C4-2B (cell line): ENCODE data around the gene AHSG.

ENCODE experiments used
- H3K27ac ChIP-seq: fragments of 450-650 bp; 2 replicates; pipeline ENCODE4 v1.5.1; 2017
- ZFX ChIP-seq: fragments of 450-650 bp; IDR thresholded peaks from 2 replicates; pipeline ENCODE4 v1.6.1; 2017
- TF ChIP-seq, protein P1 (sequence below): fragments of 450-650 bp; conservative IDR thresholded peaks from 2 replicates; pipeline ENCODE4 v1.5.1; 2017; ENCODE audit warnings: mild to moderate bottlenecking

AHSG gene

DNA sequence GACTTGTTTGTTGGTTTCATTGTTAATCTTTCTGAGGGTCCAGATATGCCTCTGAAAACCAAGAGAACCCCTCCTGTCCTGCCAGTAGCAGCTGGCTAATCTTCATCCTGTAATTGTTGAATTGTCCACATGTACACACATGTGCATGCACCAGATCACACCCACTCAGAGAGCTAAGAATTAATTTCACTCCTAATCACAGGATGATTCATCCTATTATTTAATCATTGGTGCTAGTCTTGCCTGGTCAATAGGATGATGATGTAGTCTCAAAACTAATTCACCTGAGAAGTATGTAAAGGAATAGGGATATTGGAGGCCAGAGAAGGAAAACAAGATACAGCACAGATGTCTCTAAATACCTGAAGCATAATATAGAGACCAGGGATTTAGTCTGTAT is 7.8 kb upstream of the AHSG start:
- H3K27ac ChIP-seq: no peak overlapping the region
- TF ChIP-seq ZFX: no peak
- TF ChIP-seq, protein P1, sequence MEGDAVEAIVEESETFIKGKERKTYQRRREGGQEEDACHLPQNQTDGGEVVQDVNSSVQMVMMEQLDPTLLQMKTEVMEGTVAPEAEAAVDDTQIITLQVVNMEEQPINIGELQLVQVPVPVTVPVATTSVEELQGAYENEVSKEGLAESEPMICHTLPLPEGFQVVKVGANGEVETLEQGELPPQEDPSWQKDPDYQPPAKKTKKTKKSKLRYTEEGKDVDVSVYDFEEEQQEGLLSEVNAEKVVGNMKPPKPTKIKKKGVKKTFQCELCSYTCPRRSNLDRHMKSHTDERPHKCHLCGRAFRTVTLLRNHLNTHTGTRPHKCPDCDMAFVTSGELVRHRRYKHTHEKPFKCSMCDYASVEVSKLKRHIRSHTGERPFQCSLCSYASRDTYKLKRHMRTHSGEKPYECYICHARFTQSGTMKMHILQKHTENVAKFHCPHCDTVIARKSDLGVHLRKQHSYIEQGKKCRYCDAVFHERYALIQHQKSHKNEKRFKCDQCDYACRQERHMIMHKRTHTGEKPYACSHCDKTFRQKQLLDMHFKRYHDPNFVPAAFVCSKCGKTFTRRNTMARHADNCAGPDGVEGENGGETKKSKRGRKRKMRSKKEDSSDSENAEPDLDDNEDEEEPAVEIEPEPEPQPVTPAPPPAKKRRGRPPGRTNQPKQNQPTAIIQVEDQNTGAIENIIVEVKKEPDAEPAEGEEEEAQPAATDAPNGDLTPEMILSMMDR: no peak

GRCh38 chr3:186605561-186606545 is 7.0 kb upstream of the AHSG start:
- H3K27ac ChIP-seq: no peak overlapping the region
- TF ChIP-seq ZFX: no peak
- TF ChIP-seq, protein P1: no peak

GRCh38 chr3:186608624-186609215 is 4.1 kb upstream of the AHSG start:
- TF ChIP-seq, protein P1: no peak
- TF ChIP-seq ZFX: no peak
- no peak overlapping the region for H3K27ac ChIP-seq

GRCh38 chr3:186609247-186609868 is 3.5 kb upstream of the AHSG start:
- no peak overlapping the region for H3K27ac ChIP-seq
- TF ChIP-seq, protein P1: peak; percentile 40
- no peak for TF ChIP-seq ZFX

GRCh38 chr3:186612065-186612464 is 795 bp upstream of the AHSG start:
- TF ChIP-seq, protein P1: no peak
- TF ChIP-seq ZFX: no peak

GRCh38 chr3:186613637-186614265 is 891 bp downstream of the AHSG start:
- no peak overlapping the region for H3K27ac ChIP-seq
- TF ChIP-seq, protein P1: no peak
- no peak for TF ChIP-seq ZFX

More at GRCh38 chr3:186612065-186612464, 795 bp upstream of the AHSG start:
- H3K27ac ChIP-seq: no peak overlapping the region
